Measurements from ENCODE around the gene GAS7. TPM values are rescaled to one million over a fixed set of nuclear protein-coding genes. Genes with fewer than 3 reads are reported as not detected.

The GAS7 gene
- total and polyA plus RNA-seq, 4 donors = 9.0 to 112 (median 46.1) TPM

DNA sequence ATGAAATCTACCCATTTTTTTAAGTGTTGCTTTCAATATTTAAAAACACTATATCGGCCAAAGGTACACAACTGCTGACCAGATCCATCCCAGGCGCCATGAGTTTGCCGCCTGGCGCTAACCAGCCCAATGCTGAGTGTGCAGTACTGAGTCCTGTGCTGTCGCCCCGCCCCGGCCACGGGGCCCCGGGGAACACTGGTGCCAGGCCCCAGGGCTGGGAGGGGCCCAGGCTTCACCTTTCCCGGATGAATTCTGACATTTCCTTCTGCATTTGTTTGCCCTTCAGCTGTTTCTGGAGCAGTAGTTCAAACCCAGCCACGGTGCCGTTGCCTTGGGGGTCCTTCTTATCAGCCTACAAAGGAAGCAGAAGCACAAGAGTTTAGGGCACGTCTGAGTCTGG is 255.5 kb downstream of the GAS7 start:
- H3K36me3 ChIP-seq (ENCODE audit: control insufficient read depth in 4 of 4, insufficient read depth in 4 of 4, low read length in 4 of 4) = peaks cover 0 to 38% (median 20%) of the 10 kb centered on the region in 4 donors
- no peak overlapping the region for H3K27ac ChIP-seq (ENCODE audit: low read depth in 1 of 2, low read length in 1 of 2)
- no peak for DNase-seq

DNA sequence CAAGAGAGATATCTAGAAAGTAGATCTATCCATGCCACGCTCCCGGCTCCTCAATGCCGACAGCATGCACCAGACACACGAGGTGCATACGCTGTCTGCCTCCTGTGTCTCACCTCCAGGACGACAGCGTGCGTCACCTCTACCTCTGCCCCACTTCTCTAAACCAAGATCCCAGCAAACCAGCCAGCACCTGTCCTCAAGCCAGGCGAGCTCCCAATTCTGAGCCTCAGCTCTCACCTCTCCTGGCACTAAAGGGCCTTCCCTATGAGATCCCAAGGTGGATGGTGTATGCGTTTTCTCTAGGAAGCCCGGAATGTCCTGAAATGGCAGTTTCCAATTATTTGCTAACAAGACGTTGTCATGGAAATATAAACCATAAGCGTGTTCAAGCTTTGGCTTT is 257.1 kb downstream of the GAS7 start:
- ATAC-seq (ENCODE audit: insufficient read depth, low FRiP score) (no peak), DNase-seq (no peak)
- peaks cover 0 to 33% (median 18%) of the 10 kb centered on the region in 4 donors for H3K36me3 ChIP-seq (ENCODE audit: control insufficient read depth in 4 of 4, insufficient read depth in 4 of 4, low read length in 4 of 4)
- H3K4me1 ChIP-seq (ENCODE audit: control insufficient read depth in 5 of 5, insufficient read depth in 5 of 5, low read length in 5 of 5) = peaks cover 0 to 8% (median 4%) of the 10 kb centered on the region in 5 donors
- TF ChIP-seq, protein P1, sequence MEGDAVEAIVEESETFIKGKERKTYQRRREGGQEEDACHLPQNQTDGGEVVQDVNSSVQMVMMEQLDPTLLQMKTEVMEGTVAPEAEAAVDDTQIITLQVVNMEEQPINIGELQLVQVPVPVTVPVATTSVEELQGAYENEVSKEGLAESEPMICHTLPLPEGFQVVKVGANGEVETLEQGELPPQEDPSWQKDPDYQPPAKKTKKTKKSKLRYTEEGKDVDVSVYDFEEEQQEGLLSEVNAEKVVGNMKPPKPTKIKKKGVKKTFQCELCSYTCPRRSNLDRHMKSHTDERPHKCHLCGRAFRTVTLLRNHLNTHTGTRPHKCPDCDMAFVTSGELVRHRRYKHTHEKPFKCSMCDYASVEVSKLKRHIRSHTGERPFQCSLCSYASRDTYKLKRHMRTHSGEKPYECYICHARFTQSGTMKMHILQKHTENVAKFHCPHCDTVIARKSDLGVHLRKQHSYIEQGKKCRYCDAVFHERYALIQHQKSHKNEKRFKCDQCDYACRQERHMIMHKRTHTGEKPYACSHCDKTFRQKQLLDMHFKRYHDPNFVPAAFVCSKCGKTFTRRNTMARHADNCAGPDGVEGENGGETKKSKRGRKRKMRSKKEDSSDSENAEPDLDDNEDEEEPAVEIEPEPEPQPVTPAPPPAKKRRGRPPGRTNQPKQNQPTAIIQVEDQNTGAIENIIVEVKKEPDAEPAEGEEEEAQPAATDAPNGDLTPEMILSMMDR (IDR thresholded peaks at IDR 0.05; ENCODE audit: control extremely low read depth, extremely low read depth) = no peak
- no peaks in the 10 kb centered on the region for H3K27me3 ChIP-seq (ENCODE audit: control insufficient read depth in 3 of 3, insufficient read depth in 3 of 3, low read length in 2 of 3)
- H3K9ac ChIP-seq (ENCODE audit: insufficient read depth in 1 of 2, low read length in 2 of 2) = no peak overlapping the region
- 88 to 94% methylated on average over 13 of the region's 13 CpGs for WGBS, 2 donors
- H3K27ac ChIP-seq (ENCODE audit: low read depth in 1 of 2, low read length in 1 of 2) = no peak overlapping the region
- no peak overlapping the region for H3K4me3 ChIP-seq
- peaks cover 0 to 4% (median 1%) of the 10 kb centered on the region in 4 donors for H3K9me3 ChIP-seq (ENCODE audit: control insufficient read depth in 4 of 4, insufficient read depth in 3 of 4, low read length in 3 of 4)

More for the DNA sequence above, 255.5 kb downstream of the GAS7 start:
- H3K9me3 ChIP-seq (ENCODE audit: control insufficient read depth in 4 of 4, insufficient read depth in 3 of 4, low read length in 3 of 4) = peaks cover 0 to 4% (median 1%) of the 10 kb centered on the region in 4 donors
- ATAC-seq (ENCODE audit: insufficient read depth, low FRiP score) = no peak
- H3K4me1 ChIP-seq (ENCODE audit: control insufficient read depth in 5 of 5, insufficient read depth in 5 of 5, low read length in 5 of 5) = no peaks in the 10 kb centered on the region
- WGBS, 2 donors = 58 to 66% methylated on average over 13 of the region's 13 CpGs
- TF ChIP-seq, protein P1 (IDR thresholded peaks at IDR 0.05; ENCODE audit: control extremely low read depth, extremely low read depth) = no peak
- no peak overlapping the region for H3K9ac ChIP-seq (ENCODE audit: insufficient read depth in 1 of 2, low read length in 2 of 2)
- H3K4me3 ChIP-seq = no peak overlapping the region
- H3K27me3 ChIP-seq (ENCODE audit: control insufficient read depth in 3 of 3, insufficient read depth in 3 of 3, low read length in 2 of 3) = no peaks in the 10 kb centered on the region

DNA sequence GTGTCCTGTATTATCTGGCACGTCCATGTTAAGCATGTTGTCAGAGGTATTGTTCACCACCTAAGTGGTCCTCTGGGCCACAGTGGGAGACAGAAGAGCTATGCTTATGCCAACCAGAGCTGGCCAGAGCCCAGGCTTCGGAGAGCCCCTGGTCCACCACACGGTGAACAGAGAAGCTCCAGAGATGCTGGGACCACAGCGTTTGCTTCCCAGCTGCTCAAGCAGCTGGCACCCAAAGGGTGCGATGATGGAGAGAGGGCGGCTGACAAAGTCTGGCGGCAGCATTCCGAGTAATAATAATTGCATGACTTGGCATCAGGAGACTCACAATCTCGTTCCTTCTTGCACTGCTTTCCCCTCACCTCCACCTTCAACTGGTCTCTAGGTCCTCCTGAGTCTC is 257.6 kb downstream of the GAS7 start:
- no peak overlapping the region for H3K27ac ChIP-seq (ENCODE audit: low read depth in 1 of 2, low read length in 1 of 2)
- ATAC-seq (ENCODE audit: insufficient read depth, low FRiP score) (no peak), DNase-seq (no peak)
- H3K4me3 ChIP-seq = no peak overlapping the region
- H3K27me3 ChIP-seq (ENCODE audit: control insufficient read depth in 3 of 3, insufficient read depth in 3 of 3, low read length in 2 of 3) = no peaks in the 10 kb centered on the region
- H3K4me1 ChIP-seq (ENCODE audit: control insufficient read depth in 5 of 5, insufficient read depth in 5 of 5, low read length in 5 of 5) = peaks cover 0 to 8% (median 4%) of the 10 kb centered on the region in 5 donors
- H3K9me3 ChIP-seq (ENCODE audit: control insufficient read depth in 4 of 4, insufficient read depth in 3 of 4, low read length in 3 of 4) = peaks cover 0 to 4% (median 1%) of the 10 kb centered on the region in 4 donors
- TF ChIP-seq, protein P1 (IDR thresholded peaks at IDR 0.05; ENCODE audit: control extremely low read depth, extremely low read depth) = no peak
- H3K9ac ChIP-seq (ENCODE audit: insufficient read depth in 1 of 2, low read length in 2 of 2) = no peak overlapping the region
- peaks cover 0 to 36% (median 19%) of the 10 kb centered on the region in 4 donors for H3K36me3 ChIP-seq (ENCODE audit: control insufficient read depth in 4 of 4, insufficient read depth in 4 of 4, low read length in 4 of 4)
- WGBS, 2 donors = 78 to 91% methylated on average over 9 of the region's 9 CpGs

DNA sequence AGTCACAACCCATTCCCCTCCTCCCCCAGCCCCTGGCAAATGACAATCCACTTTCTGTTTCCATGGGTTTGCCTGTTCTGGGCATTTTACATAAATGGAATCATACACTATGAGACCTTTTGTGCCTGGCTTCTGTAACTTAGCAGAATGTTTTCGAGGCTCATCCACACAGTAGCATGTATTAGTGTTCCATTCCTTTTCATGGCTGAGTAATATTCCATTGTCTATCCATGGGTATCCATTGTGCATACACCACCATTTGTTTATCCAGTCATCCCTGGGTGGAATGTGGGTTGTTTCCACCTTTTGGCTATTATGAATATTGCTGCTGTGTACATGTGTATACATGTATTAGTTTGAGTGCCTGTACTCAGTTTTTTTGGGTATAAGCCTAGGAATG is 259.6 kb downstream of the GAS7 start:
- Histone ChIP-seq H3K9me3 (ENCODE audit: control insufficient read depth in 4 of 4, insufficient read depth in 3 of 4, low read length in 3 of 4) (peaks cover 0 to 4% (median 1%) of the 10 kb centered on the region in 4 donors), H3K4me1 (ENCODE audit: control insufficient read depth in 5 of 5, insufficient read depth in 5 of 5, low read length in 5 of 5) (peaks cover 0 to 8% (median 4%) of the 10 kb centered on the region in 5 donors), H3K4me3 (no peak overlapping the region), H3K27ac (ENCODE audit: low read depth in 1 of 2, low read length in 1 of 2) (no peak overlapping the region), H3K9ac (ENCODE audit: insufficient read depth in 1 of 2, low read length in 2 of 2) (no peak overlapping the region), H3K27me3 (ENCODE audit: control insufficient read depth in 3 of 3, insufficient read depth in 3 of 3, low read length in 2 of 3) (no peaks in the 10 kb centered on the region), H3K36me3 (ENCODE audit: control insufficient read depth in 4 of 4, insufficient read depth in 4 of 4, low read length in 4 of 4) (peaks cover 0 to 39% (median 20%) of the 10 kb centered on the region in 4 donors)
- WGBS, 2 donors = 81 to 100% methylated on average over 1 of the region's 1 CpG
- TF ChIP-seq, protein P1 (IDR thresholded peaks at IDR 0.05; ENCODE audit: control extremely low read depth, extremely low read depth) = no peak
- DNase-seq = no peak
- ATAC-seq (ENCODE audit: insufficient read depth, low FRiP score) = no peak
